ENCODE data around the gene PRIMA1.

Gene PRIMA1

GRCh38 chr14:93799989-93800921, 12.0 kb upstream of the PRIMA1 start:
- no peak overlapping the region for H3K9ac ChIP-seq (ENCODE audit: insufficient read length)
- TF ChIP-seq FOXP2 (optimal IDR thresholded peaks at IDR 0.05; ENCODE audit: control extremely low read depth, extremely low read length, insufficient read depth): no peak
- no peak for TF ChIP-seq POLR2AphosphoS5 (IDR thresholded peaks at IDR 0.05; ENCODE audit: borderline replicate concordance, low read depth, low read length)
- TF ChIP-seq EZH2 (IDR thresholded peaks at IDR 0.05): no peak
- no peaks in the 10 kb centered on the region for H3K36me3 ChIP-seq (ENCODE audit: insufficient read depth, low read length)
- no peak for DNase-seq (ENCODE audit: low read depth, low spot score)
- no peak overlapping the region for H3K27ac ChIP-seq
- H3K4me3 ChIP-seq: no peak overlapping the region
- H3K9me3 ChIP-seq (ENCODE audit: low read depth, low read length): no peaks in the 10 kb centered on the region

- TF ChIP-seq FOXP2 (optimal IDR thresholded peaks at IDR 0.05; ENCODE audit: control extremely low read depth, extremely low read length, insufficient read depth) (no peak), POLR2AphosphoS5 (IDR thresholded peaks at IDR 0.05; ENCODE audit: borderline replicate concordance, low read depth, low read length) (no peak), EZH2 (IDR thresholded peaks at IDR 0.05) (no peak)
- DNase-seq (ENCODE audit: low read depth, low spot score): no peak
- Histone ChIP-seq H3K27ac (no peak overlapping the region), H3K9ac (ENCODE audit: insufficient read length) (no peak overlapping the region), H3K36me3 (ENCODE audit: insufficient read depth, low read length) (no peaks in the 10 kb centered on the region), H3K4me3 (no peak overlapping the region), H3K9me3 (ENCODE audit: low read depth, low read length) (no peaks in the 10 kb centered on the region)
These were observed 11.3 kb upstream of the PRIMA1 start for GRCh38 chr14:93799617-93799988.

GRCh38 chr14:93797536-93797935, 9.3 kb upstream of the PRIMA1 start:
- DNase-seq (ENCODE audit: low read depth, low spot score): no peak
- Histone ChIP-seq H3K9me3 (ENCODE audit: low read depth, low read length) (no peaks in the 10 kb centered on the region), H3K36me3 (ENCODE audit: insufficient read depth, low read length) (no peaks in the 10 kb centered on the region), H3K9ac (ENCODE audit: insufficient read length) (no peak overlapping the region), H3K4me3 (no peak overlapping the region), H3K27ac (no peak overlapping the region)
- TF ChIP-seq EZH2 (IDR thresholded peaks at IDR 0.05): no peak
- no peak for TF ChIP-seq FOXP2 (optimal IDR thresholded peaks at IDR 0.05; ENCODE audit: control extremely low read depth, extremely low read length, insufficient read depth)
- no peak for TF ChIP-seq POLR2AphosphoS5 (IDR thresholded peaks at IDR 0.05; ENCODE audit: borderline replicate concordance, low read depth, low read length)

- H3K27ac ChIP-seq: no peak overlapping the region
- H3K4me3 ChIP-seq: no peak overlapping the region
- DNase-seq (ENCODE audit: low read depth, low spot score): no peak
- TF ChIP-seq FOXP2 (optimal IDR thresholded peaks at IDR 0.05; ENCODE audit: control extremely low read depth, extremely low read length, insufficient read depth) (no peak), POLR2AphosphoS5 (IDR thresholded peaks at IDR 0.05; ENCODE audit: borderline replicate concordance, low read depth, low read length) (no peak), EZH2 (IDR thresholded peaks at IDR 0.05) (no peak)
- H3K9ac ChIP-seq (ENCODE audit: insufficient read length): no peak overlapping the region
- no peaks in the 10 kb centered on the region for H3K9me3 ChIP-seq (ENCODE audit: low read depth, low read length)
- no peaks in the 10 kb centered on the region for H3K36me3 ChIP-seq (ENCODE audit: insufficient read depth, low read length)
These were observed 8.8 kb upstream of the PRIMA1 start for GRCh38 chr14:93797071-93797470.

DNA sequence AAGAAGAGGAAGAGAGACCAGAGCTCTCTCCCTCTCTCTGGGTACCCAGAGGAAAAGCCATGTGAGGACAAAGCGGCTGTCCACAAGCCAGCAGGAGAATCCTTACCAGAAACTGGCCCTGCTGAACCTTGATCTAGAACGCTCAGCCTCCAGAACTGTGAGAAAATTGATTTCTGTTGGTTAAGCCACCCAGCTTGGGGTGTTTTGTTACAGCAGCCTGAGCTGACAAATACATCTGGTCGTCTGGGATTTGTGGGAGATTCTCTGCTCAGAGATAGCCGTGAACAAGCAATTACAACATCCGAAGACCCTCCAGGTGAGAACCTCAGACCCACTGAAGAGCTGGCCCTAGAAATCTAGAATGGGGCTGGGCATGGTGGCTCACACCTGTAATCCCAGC, 6.5 kb upstream of the PRIMA1 start:
- no peak overlapping the region for H3K4me3 ChIP-seq
- no peaks in the 10 kb centered on the region for H3K36me3 ChIP-seq (ENCODE audit: insufficient read depth, low read length)
- TF ChIP-seq POLR2AphosphoS5 (IDR thresholded peaks at IDR 0.05; ENCODE audit: borderline replicate concordance, low read depth, low read length) (no peak), EZH2 (IDR thresholded peaks at IDR 0.05) (no peak), FOXP2 (optimal IDR thresholded peaks at IDR 0.05; ENCODE audit: control extremely low read depth, extremely low read length, insufficient read depth) (no peak)
- no peak overlapping the region for H3K9ac ChIP-seq (ENCODE audit: insufficient read length)
- H3K9me3 ChIP-seq (ENCODE audit: low read depth, low read length): no peaks in the 10 kb centered on the region
- no peak overlapping the region for H3K27ac ChIP-seq
- no peak for DNase-seq (ENCODE audit: low read depth, low spot score)

- Histone ChIP-seq H3K27ac (no peak overlapping the region), H3K9me3 (ENCODE audit: low read depth, low read length) (no peaks in the 10 kb centered on the region), H3K9ac (ENCODE audit: insufficient read length) (no peak overlapping the region), H3K4me3 (no peak overlapping the region), H3K36me3 (ENCODE audit: insufficient read depth, low read length) (no peaks in the 10 kb centered on the region)
- TF ChIP-seq EZH2 (IDR thresholded peaks at IDR 0.05): no peak
- TF ChIP-seq POLR2AphosphoS5 (IDR thresholded peaks at IDR 0.05; ENCODE audit: borderline replicate concordance, low read depth, low read length): no peak
- no peak for TF ChIP-seq FOXP2 (optimal IDR thresholded peaks at IDR 0.05; ENCODE audit: control extremely low read depth, extremely low read length, insufficient read depth)
- no peak for DNase-seq (ENCODE audit: low read depth, low spot score)
These were observed 5.5 kb upstream of the PRIMA1 start for GRCh38 chr14:93793555-93794324.

GRCh38 chr14:93792391-93792790, 4.1 kb upstream of the PRIMA1 start:
- Histone ChIP-seq H3K36me3 (ENCODE audit: insufficient read depth, low read length) (no peaks in the 10 kb centered on the region), H3K27ac (no peak overlapping the region), H3K9ac (ENCODE audit: insufficient read length) (no peak overlapping the region), H3K9me3 (ENCODE audit: low read depth, low read length) (no peaks in the 10 kb centered on the region), H3K4me3 (no peak overlapping the region)
- TF ChIP-seq POLR2AphosphoS5 (IDR thresholded peaks at IDR 0.05; ENCODE audit: borderline replicate concordance, low read depth, low read length) (no peak), EZH2 (IDR thresholded peaks at IDR 0.05) (no peak), FOXP2 (optimal IDR thresholded peaks at IDR 0.05; ENCODE audit: control extremely low read depth, extremely low read length, insufficient read depth) (no peak)
- no peak for DNase-seq (ENCODE audit: low read depth, low spot score)

- DNase-seq (ENCODE audit: low read depth, low spot score): no peak
- Histone ChIP-seq H3K4me3 (no peak overlapping the region), H3K9me3 (ENCODE audit: low read depth, low read length) (no peaks in the 10 kb centered on the region), H3K9ac (ENCODE audit: insufficient read length) (no peak overlapping the region), H3K36me3 (ENCODE audit: insufficient read depth, low read length) (no peaks in the 10 kb centered on the region), H3K27ac (no peak overlapping the region)
- TF ChIP-seq POLR2AphosphoS5 (IDR thresholded peaks at IDR 0.05; ENCODE audit: borderline replicate concordance, low read depth, low read length) (no peak), EZH2 (IDR thresholded peaks at IDR 0.05) (no peak), FOXP2 (optimal IDR thresholded peaks at IDR 0.05; ENCODE audit: control extremely low read depth, extremely low read length, insufficient read depth) (no peak)
These were observed 2.7 kb upstream of the PRIMA1 start for GRCh38 chr14:93790966-93791365.
